Stimulated activated CD4-positive, alpha-beta T cell treated with anti-CD3 and anti-CD28 coated beads, Interleukin-2, amount 100 ng/mL, for 4 hours (primary cell): ENCODE measurements around the gene SLC24A4.

Source experiments
- DNase-seq: peaks from one replicate; pipeline ENCODE4 v3.0.0-alpha.2; 2020; ENCODE audit warnings: low read depth

Gene SLC24A4

DNA sequence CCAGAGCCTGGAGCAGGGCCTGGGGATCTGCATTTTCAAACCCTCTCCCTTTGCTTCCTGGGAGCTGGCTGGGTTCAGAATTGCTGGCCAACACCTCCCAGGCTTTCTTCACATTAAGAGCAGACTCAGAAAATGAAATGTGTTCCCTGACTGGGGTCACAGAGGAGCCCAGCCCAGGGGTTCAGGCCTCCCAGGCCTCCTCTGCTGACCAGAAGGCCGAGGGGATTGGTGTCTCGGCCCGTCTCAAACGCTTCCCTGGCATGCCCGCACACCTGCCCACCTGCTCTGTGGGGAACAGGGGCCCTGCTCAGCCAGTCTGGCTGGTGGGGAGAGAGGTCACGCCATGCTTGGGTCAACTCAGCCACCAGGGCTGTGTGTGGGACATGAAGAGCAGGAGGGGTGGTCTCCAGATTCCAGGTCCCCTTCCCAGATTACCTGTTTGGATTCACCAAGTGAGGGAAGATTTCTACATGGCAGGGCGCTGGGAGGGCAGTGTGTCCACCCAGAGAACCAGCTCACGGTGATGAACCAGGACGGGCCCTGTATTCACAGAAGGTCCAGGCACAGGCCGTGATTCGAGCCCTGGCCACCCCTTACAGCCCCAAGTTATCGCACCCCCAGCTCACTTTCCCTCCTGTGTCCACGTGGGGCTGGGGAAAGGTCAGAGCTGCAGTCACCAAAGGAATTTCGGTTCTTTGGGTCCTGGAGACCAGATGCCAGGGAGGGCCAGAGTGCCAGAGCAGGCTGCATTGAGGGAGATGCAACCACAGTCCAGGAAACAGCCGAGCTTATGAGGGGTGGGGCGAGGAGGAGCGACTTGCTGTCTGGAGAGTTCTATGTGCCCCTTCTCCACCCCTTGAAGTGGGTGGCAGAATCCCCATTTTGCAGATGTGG is 135.4 kb downstream of the SLC24A4 start:
- DNase-seq: no peak

DNA sequence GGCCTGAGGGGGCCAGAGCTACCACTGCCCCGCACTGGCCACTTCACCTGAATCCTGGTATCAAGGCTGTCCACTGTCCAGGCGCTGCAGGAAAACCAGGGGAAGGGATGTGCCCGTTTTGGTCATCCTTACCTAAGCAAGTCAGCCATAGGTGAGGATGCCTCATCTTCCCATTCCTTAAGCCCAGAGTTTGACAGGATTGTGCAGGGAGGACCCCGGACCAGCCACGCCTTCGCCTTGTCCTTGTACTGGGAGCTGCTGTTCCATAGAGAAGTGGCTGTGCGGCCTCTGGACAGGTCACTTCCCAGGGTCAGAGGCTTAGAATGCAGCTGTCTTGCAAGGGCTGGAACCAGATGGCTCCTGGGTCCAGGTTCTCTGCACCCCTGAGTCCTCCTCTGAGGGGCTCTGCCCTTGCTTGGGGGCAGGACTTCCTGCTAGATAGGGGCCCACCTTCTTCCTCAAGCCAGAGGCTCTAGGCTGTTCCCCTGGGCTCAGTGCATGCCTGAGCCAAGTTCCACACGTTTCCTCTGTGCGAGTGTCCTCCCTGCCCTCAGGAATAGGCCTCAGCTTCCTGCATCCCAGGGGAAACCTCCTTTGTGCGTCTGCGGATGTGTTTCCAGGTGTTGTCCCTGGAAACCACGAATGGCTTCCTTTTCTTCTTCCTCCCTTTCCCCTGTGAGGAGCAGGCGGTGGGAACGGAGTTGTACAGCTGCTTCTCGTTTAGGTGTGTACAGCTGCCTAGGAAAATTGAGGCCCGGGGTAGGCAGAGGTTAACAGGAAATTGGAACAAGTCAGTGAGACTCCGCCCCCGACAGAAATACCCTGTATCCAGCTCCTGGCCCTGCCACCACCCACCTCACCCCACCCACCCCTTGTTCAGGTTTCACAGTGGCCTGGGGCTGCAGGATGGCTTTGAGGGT is 136.3 kb downstream of the SLC24A4 start:
- no peak for DNase-seq

- DNase-seq: no peak
These were observed 137.0 kb downstream of the SLC24A4 start for GRCh38 chr14:92459950-92460421.

- no peak for DNase-seq
These were observed 137.6 kb downstream of the SLC24A4 start for GRCh38 chr14:92460541-92460915.

GRCh38 chr14:92460916-92461579 is 138.1 kb downstream of the SLC24A4 start:
- DNase-seq: no peak

GRCh38 chr14:92461891-92462290 is 138.9 kb downstream of the SLC24A4 start:
- no peak for DNase-seq

DNA sequence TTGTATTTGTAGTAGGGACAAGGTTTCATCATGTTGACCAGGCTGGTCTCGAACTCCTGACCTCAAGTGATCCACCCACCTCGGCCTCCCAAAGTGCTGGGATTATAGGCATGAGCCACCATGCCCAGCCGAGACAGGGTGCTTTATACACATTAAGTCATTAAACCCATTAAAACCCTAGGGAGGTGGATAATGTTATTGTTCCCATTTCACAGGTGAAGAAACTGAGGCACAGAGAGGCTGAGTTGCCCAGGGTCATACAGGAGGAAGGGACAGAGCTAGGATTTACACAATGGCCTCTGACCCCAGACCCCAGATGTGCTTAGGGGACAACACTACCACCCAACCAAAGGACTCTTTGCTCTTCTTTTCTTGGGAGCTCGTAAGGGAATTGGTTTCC is 139.6 kb downstream of the SLC24A4 start:
- DNase-seq: no peak

DNA sequence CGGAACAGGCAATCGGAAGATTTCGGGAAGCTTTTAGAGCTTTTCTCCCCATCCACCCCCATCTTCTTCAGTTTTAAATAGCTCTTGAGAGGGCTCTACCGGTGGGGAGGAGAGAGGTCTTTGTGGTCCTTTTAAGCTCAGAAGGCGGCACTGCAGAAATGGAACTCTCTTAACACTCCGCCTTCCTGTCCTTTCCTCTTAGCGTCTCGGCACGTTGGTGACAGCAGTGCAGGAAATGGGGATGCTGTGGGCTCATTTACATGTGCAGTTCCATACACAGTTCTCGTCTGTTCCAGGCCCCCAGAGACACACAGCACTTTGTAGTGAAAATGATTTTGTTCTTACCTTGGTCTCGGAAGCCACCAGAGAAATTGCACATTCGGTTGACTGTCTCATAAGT is 140.2 kb downstream of the SLC24A4 start:
- DNase-seq: no peak

GRCh38 chr14:92464156-92464555 is 141.2 kb downstream of the SLC24A4 start:
- no peak for DNase-seq

DNA sequence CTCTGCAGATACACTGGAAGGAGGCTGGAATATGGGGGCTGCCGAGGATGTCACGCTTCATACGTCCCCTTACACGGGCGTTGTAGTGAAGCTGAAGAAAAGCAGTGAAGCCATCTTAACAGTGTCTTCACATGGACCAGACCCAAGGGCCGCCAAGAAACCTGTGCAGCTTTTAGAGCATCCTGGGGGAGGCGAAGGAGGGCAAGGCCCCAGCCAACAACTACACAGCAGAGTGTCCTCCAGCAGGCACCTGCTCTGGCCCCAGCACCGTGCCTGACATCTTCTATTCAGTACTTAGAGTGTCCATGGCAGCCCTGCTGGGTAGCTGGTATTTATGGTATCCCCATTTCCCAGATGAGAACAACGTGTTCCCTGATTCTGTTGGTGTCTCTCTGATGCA is 141.8 kb downstream of the SLC24A4 start:
- DNase-seq: no peak

GRCh38 chr14:92465353-92466055 is 142.5 kb downstream of the SLC24A4 start:
- no peak for DNase-seq

DNA sequence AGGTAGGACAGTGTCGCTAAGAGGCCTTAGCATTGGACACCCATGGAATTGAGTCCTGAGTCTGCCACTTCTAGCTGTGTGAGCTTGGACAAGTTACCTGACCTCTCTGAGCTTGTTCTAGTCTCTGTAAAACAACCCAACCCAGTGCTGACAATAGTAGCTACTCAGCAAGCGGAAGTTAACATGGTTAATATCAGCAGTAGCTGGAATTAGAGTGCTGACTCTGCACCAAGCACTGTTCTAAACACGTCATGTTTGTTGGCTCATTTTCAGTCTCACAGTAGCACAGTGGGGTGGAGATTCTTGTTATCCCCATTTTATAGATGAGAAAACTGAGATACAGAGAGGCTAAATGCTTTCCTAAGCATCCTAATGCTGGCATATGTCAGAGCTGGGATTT is 143.1 kb downstream of the SLC24A4 start:
- DNase-seq: no peak

GRCh38 chr14:92469515-92469914 is 146.6 kb downstream of the SLC24A4 start:
- DNase-seq: no peak

DNA sequence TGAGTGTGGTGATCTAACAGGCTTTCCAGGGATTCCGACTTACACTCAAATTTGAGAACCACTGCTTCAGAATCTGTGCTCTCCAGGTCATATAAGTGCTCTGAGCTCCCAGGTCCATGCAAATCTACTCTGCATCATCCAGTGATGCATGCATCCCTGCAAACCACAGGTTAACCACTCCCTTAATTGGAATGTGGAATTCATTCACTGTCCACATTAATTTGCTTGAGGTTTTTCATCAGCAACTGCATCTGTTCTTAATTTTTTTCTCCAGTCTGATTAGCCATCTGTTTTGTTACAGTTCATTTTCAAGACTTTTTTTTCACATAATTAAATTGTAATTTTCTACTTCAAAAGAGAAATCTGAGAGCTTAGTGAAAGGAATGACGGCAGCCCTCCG is 147.2 kb downstream of the SLC24A4 start:
- DNase-seq: no peak

GRCh38 chr14:92470811-92471210 is 147.8 kb downstream of the SLC24A4 start:
- DNase-seq: no peak

DNA sequence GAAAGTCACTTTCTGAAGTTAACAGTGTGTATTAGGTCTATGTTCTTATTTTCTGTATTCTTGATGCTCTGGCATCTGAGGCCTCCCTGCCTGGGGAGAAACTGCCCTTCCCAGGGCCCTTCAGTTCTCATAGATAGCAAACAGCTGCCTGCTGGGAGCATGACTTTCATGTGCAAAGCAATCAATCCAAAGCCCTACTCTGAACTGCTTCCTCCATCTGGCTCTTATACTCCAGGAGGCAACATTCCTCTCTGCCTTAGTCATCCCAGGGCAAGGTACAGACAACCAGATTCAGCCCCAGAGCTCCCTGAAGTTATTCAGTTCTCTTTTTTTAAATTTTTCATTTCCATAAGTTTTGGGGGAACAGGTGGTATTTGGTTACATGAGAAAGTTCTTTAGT is 149.0 kb downstream of the SLC24A4 start:
- DNase-seq: no peak

DNA sequence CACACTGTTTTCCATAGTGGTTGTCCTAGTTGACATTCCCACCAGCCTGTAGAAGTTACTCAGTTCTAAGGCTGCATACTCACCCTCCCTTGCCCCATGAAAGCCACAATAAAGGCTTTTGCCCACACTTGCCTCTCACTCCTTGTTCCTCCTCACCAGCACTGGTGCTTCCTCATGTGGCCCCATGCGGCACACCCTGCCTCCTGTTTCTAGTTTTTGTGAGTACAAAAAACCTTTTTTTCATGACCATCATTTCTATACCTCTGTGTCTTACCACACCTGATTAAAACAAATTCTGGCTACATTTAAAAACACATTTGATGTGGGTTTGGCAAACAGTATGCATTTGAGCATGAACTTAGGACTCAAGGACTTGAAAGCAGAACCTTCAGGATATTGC is 149.9 kb downstream of the SLC24A4 start:
- DNase-seq: no peak

- DNase-seq: no peak
These were observed 150.4 kb downstream of the SLC24A4 start for GRCh38 chr14:92473261-92473968.

DNA sequence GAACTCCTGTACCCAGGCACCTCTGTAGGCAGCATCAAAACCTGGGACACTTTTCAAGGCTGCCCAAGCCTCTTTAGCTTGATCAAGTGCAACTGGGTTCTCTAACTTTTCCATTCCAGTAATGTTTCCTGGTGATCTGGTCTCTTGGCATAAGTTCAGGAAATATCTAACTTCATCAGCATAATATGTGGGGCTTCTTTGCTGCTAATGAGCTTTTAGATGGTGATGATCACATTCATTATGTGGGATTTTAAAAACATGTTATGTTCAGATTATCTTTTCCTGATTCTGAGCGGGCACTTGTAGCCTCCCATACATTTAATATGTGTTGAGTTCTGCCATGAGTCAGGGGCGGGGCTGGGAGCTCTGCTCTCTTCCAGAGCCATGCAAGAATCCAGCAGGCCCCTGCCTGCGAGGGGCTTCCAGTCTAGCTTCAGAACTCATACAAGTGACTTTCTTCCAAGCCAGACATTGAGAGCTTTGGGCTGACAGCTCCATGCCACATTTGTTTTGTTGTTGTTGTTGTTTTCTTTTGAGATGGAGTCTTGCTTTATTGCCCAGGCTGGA is 151.1 kb downstream of the SLC24A4 start:
- DNase-seq: no peak

DNA sequence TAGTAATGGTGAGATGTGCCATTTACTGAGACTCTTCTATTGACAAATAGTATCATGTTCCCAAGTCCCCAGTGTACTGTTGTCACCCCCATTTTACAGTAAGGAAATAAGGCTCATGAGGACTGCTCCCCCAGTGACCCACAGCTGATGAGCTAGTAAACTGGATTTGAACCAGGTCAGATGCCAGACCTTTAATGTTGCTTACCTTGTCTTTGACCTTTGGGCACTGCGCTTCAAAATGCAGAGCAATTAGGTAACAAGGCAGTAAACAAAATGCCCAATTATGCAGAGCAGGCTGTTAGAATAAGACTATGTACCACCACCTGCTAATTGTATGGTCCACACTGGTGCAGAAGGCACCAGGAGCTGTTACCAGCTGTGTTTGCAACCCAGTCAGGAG is 152.1 kb downstream of the SLC24A4 start:
- DNase-seq: no peak
